CD4-positive, alpha-beta T cell treated with Interleukin-12 subunit alpha and Interleukin-12 subunit beta, for 1 hour (primary cell): ENCODE results near the gene OR10K1.
A peak's percentile ranks its signal among the peaks of the same experiment; 100 is the strongest.
"Not testable (repeated sequence)": the region's sequence is repeated elsewhere in the genome, so short reads cannot be mapped to it uniquely, and the experiment has no call there.

ENCODE experiments used
- DNase-seq: peaks from one replicate; pipeline ENCODE4 v3.0.0-alpha.2; 2020

OR10K1 gene

GRCh38 chr1:158461534-158461933, at the start of gene OR10K1:
Gene OR10K1, plus strand, starts transcription at chr1:158461834. Its CDS starts 3,728 bp downstream, at chr1:158465562.
- DNase-seq = no peak

GRCh38 chr1:158414651-158415345, 46.8 kb upstream of the OR10K1 start:
- no peak for DNase-seq

- no peak for DNase-seq
These were observed 44.0 kb upstream of the OR10K1 start for GRCh38 chr1:158417586-158417985.

DNA sequence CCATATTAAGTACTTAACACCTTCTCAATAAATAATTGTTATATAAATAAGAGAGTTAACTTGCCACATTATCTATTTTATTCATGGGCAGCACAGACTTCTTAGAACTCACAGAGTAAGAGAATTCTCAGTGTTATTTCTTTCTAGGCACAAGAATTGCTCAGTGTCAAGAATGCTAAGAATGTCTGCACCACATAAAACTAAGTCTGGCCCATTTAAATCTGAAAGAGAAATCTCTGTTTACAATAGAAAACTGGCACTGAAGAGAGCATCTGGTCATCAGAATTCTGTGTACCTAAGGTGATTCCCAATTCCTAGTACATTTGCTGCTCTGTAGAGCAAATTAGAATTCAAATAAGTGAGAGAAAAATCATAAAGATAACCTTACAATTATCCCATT, 39.4 kb upstream of the OR10K1 start:
- DNase-seq = no peak

DNA sequence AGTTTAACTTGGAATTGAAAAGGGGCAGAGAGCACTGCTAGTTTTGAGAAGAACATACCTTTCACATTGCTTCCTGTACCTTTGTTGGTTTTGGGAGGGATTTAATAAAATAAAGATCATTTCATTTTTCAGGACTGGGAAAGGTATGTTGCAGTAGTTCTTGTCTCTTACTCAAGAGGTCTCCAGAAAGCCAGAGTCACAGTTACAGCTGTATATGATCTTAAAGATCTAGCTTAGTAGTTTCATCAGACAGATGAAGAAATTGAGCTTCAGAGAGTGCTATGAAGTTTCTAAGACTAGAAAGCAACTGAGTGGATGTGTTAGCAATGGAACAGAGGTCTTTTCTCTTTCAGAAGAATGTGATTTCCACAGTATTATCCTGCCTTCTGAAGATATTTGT, 36.6 kb upstream of the OR10K1 start:
- no peak for DNase-seq

DNA sequence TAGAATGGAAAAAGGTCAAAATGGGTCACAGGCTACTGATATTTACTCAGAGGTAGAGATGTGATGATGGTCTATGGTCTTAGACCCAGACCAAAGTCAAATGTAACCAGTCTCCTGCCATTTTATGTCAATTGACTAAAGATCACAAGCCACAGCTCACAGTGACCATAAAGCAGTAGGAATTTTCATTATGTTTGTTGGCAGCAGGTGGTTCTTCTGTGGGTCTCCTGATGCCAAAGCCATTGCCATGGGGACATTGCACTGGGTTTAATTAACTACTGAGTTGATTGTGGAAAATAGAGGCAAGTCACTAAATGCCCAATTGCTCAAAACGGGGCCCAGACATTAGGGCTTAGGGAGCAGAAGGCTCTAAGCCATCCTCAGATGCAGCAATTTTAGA, 35.5 kb upstream of the OR10K1 start, which contains the start of gene OR10K2:
TSS of gene OR10K2 (minus strand) at position 101 of the 400 bp plus-strand sequence. CDS start 5,371 bp downstream, outside the sequence.
- DNase-seq = no peak

DNA sequence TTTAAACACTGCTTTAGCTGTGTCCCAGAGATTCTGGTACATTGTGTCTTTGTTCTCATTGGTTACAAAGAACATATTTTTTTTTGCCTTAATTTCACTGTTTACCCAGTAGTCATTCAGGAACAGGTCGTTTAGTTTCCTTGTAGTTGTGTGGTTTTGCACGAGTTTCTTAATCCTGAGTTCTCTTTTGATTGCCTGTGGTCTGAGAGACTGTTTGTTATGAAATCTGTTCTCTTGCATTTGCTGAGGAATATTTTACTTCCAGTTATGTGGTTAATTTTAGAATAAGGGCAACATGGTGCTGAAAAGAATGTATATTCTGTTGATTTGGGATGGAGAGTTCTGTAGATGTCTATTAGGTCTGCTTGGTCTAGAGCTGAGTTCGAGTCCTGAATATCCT, 31.5 kb upstream of the OR10K1 start:
- DNase-seq = not testable (repeated sequence)

DNA sequence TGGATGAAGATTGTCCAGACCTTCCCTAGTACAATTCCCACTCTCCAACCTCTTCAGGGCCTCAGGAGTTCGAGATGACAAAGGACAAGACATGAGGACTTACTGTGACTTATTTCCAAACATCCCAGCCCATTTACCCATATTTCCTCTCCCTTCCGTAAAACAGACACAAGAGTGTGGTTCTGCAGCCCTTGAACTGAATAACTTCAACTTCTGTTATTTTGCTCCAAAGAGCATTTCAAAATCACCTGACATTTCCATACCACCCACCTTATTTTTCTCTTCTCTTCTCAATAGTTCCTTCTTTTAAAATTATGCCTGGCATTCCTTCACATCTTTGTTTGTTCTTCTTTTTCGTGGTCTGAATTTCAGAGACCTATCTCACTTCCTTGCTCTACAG, 26.9 kb upstream of the OR10K1 start:
- DNase-seq = no peak

- no peak for DNase-seq
These were observed 16.3 kb upstream of the OR10K1 start for GRCh38 chr1:158445376-158445775.

DNA sequence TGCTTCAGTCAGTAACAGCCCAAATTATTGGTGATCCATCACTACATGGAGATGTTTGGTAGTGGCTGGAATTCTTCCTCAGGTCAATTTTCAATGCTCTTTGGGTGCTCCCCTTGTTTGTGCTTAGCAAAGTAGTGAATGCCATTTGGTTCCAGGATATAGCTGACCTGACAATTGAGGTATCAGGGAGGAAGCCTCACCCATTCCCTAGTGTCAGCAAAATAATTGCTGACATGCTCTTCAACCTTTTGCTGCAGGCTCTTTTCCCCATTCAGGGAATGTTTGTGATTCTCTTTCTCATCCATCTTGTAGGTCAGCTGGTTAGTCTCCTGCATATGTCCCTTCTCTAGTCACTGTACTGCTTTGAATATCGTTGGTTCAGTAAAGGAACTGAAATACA, 7.1 kb upstream of the OR10K1 start:
- no peak for DNase-seq

GRCh38 chr1:158457246-158457645, 4.4 kb upstream of the OR10K1 start:
- DNase-seq = no peak

DNA sequence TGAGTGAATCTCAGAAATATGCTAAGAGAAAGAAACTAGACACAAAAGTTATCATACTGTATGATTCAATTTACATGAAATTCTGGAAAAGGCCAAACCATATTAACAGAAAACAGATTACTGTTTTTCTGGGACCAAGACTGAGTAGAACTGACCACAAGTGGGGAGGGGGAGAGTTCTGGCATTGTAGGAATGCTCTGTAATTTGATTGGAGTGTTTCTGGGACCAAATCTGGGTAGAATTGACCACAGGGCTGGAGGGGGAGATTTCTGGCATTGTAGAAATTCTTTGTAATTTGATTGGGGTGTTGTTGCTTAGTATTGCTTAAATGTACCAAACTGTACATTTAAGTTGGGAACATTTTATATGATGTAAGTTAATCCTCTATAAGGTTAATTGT, 3.4 kb upstream of the OR10K1 start:
- no peak for DNase-seq

DNA sequence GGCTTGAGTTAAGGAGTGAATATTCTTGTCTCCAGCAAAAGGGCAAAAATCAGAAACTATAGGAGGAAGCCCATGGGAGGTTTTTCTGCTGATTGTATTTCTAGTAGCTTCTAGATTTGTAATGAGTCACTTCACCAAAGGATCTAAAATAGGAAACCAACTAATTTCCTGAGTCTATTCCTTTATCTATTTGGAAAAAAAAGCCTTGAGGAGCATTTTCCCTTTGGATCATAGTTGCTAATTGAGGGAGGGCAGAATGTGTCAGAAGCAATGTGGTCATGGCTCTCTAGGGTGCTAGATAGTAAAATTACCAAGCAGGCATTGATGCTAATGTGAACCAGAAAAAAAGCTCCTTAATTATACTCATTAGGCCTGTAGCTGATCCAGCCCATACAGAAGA, 10.3 kb downstream of the OR10K1 start, which contains the start of gene OR10R2:
TSS of gene OR10R2 (plus strand) at position 301 of the 400 bp plus-strand sequence. CDS start 106 bp downstream, outside the sequence.
- no peak for DNase-seq

- no peak for DNase-seq
These were observed 23.8 kb downstream of the OR10K1 start for GRCh38 chr1:158485455-158485854.

GRCh38 chr1:158491316-158491715, 29.7 kb downstream of the OR10K1 start:
- no peak for DNase-seq

DNA sequence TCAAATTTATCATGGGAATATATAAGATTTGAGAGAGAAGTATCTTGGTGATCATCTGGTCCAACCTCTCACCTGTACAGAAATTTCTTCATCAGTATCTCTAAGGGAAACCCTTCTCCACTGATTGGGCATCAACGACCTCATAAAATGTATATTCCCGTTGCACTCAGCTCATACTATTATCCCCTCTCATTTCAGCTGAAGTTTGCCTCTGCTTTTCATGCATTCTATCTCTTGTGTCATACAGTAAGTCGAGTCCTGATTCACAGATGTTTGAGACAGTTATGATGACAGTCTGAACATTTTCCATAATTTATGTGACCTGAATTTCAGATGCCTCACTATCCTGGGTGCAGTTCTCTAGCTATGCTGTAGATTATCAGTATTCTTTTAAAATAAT, 31.4 kb downstream of the OR10K1 start:
- DNase-seq = no peak

GRCh38 chr1:158494796-158495195, 33.2 kb downstream of the OR10K1 start:
- no peak for DNase-seq

DNA sequence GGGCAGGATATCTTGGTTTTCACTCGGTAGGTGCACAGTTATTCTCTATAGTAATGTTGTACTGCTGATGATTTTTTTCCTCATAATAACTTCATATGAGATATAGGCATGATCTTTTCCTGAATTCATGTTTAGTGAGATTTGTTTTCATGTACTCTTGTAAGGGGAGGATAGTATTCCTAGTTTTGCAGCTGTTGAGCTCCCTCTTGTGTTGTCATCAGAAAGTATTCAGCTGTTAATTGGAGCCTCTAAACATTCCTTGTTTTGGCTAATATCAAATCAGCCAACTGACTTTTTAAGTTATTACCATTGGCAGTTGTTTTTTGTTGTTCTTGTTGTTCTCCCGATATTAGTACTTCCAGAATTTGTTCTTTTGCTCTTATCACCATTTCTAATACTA, 34.7 kb downstream of the OR10K1 start:
- DNase-seq = no peak

DNA sequence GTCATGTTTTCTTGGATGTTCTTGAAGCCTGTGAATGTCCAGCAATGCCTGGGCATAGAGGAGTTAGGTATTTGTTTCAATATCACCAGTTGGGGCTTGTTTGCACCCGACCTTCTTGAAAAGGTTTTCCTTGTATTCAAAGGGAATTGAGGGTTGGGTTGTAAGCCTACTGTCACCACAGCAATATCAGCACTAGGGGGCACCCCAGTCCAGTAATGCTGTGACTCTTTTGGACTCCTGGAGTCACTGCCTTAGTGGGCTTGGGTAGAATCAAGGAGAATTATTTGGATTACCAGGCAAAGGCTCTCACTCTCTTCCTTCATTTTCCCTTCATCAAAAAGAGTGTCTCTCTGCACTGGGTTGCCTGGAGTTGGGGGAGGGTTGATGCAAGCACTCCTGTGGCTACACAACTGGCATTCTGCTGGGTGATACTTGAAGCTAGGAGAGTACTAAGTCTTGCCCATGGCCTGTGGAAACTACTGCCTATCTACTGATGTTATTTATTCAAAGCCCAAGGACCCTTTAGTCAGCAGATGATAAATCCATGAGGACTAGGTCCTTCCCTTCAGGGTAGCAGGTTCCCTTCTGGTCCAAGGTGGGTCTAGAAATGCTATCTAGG, 44.8 kb downstream of the OR10K1 start:
- peak; percentile 44 for DNase-seq

DNA sequence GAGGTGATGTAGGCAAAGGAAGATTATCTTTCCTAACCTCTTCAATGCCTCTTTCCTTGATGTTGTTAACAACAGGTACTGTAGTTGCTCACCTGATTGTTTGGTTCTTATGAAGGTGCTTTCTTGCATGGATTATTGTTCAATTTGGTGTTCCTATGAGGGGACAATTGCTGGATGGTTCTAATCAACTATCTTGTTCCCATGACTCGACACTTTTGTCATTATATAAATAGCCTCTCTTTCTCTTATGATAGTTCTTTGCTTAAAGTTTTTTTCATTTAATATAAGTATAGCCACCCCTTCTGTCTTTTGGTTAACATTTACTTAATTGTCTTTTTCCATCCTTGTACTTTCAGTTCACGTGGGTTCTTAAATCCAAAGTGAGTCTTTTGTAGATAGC, 45.9 kb downstream of the OR10K1 start:
- DNase-seq = no peak

- no peak for DNase-seq
These were observed 48.0 kb downstream of the OR10K1 start for GRCh38 chr1:158509471-158510156.

GRCh38 chr1:158516966-158517365, 55.3 kb downstream of the OR10K1 start:
- DNase-seq = no peak
